Adrenal gland (tissue), 5 donors: Measurements from ENCODE around the gene TUBGCP5.

ENCODE experiments used
- CTCF ChIP-seq, 6 experiments: fragments of 450-650 bp in 4 of 6; fragments of 200-600 bp in 2 of 6; sonication (generic) in 1 of 6; IDR thresholded peaks; 1 replicate in 5 of 6; 2 replicates in 1 of 6; pipeline versions ENCODE4 v1.5.1 to v1.8.0; 2016 to 2021; ENCODE audit warnings: antibody characterized with exemption in 6 of 6, mild to moderate bottlenecking in 2 of 6, moderate library complexity in 1 of 6
- POLR2A ChIP-seq, 2 donors: fragments of 450-650 bp; IDR thresholded peaks; one replicate each; pipeline ENCODE4 v1.6.1; 2017; ENCODE audit warnings: antibody characterized with exemption in 2 of 2, mild to moderate bottlenecking in 2 of 2, moderate library complexity in 1 of 2
- donor health status: DM: no; HTN: no; CAD: no.

GRCh38 chr15:23035964-23036566, 3.3 kb downstream of the TUBGCP5 start:
- TF ChIP-seq CTCF (IDR thresholded peaks at IDR 0.05) (peak; percentile 29 to 61 (median 42)), POLR2A (IDR thresholded peaks at IDR 0.05) (no peak)
